Common myeloid progenitor, CD34-positive (primary cell): Measurements from ENCODE around the gene CLDN24.

ENCODE experiments used
- CTCF ChIA-PET: fragments of 350-600 bp; sonication (Branson Sonifier 250); formaldehyde crosslinking; loops from one replicate; lab custom pipeline; 2021; ENCODE audit warnings: antibody characterized with exemption; lab: Charles Lee
- POLR2A ChIA-PET: fragments of 350-600 bp; sonication (Branson Sonifier 250); formaldehyde crosslinking; loops from one replicate; lab custom pipeline; 2021; ENCODE audit warnings: antibody characterized with exemption; lab: Charles Lee
- DNase-seq, 3 donors: peaks; one replicate each; pipeline versions ENCODE4 v3.0.0 to v3.0.0-alpha.2; 2013
- H3K27ac ChIP-seq, 2 experiments: 1 replicate in 1 of 2; 2 replicates in 1 of 2; pipeline ENCODE4 v1.7.0; 2013; ENCODE audit warnings: inconsistent platforms in 2 of 2, low read length in 2 of 2, mild to moderate bottlenecking in 2 of 2, low read depth in 1 of 2, moderate library complexity in 1 of 2; ENCODE audit not compliant: severe bottlenecking in 2 of 2, insufficient read depth in 1 of 2, poor library complexity in 1 of 2
- H3K27me3 ChIP-seq, 5 experiments: replicated peaks in 2 of 5; 1 replicate in 3 of 5; 2 replicates in 2 of 5; pipeline versions ENCODE4 v1.6.1 to v1.7.0; 2013; ENCODE audit warnings: low read length in 4 of 5, mild to moderate bottlenecking in 2 of 5, moderate library complexity in 2 of 5, inconsistent platforms in 1 of 5; ENCODE audit not compliant: insufficient read depth in 5 of 5, control insufficient read depth in 4 of 5
- H3K36me3 ChIP-seq, 4 experiments: 1 replicate in 2 of 4; 2 replicates in 2 of 4; pipeline versions ENCODE4 v1.6.1 to v1.7.0; 2013; ENCODE audit warnings: low read length in 3 of 4, control low read depth in 1 of 4, mild to moderate bottlenecking in 1 of 4; ENCODE audit not compliant: control insufficient read depth in 4 of 4, insufficient read depth in 4 of 4
- H3K4me1 ChIP-seq, 4 experiments: 1 replicate in 3 of 4; 2 replicates in 1 of 4; pipeline versions ENCODE4 v1.6.1 to v1.7.1; 2013; ENCODE audit warnings: low read length in 3 of 4, mild to moderate bottlenecking in 3 of 4, control low read depth in 1 of 4, inconsistent platforms in 1 of 4, moderate library complexity in 1 of 4; ENCODE audit not compliant: control insufficient read depth in 4 of 4, insufficient read depth in 4 of 4; ENCODE audit errors: control extremely low read depth in 1 of 4
- H3K4me3 ChIP-seq, 7 experiments: 1 replicate in 4 of 7; 2 replicates in 3 of 7; pipeline versions ENCODE4 v1.5.1 to v1.7.0; 2013; ENCODE audit warnings: mild to moderate bottlenecking in 7 of 7, low read length in 6 of 7, moderate library complexity in 6 of 7, inconsistent platforms in 2 of 7, low read depth in 2 of 7, control low read depth in 1 of 7; ENCODE audit not compliant: insufficient read depth in 4 of 7, control insufficient read depth in 1 of 7; ENCODE audit errors: extremely low read depth in 1 of 7
- H3K9me3 ChIP-seq, 5 experiments: 1 replicate in 4 of 5; 2 replicates in 1 of 5; pipeline versions ENCODE4 v1.6.1 to v1.7.1; 2013; ENCODE audit warnings: low read length in 4 of 5, mild to moderate bottlenecking in 2 of 5, inconsistent platforms in 1 of 5, low read depth in 1 of 5, moderate library complexity in 1 of 5; ENCODE audit not compliant: control insufficient read depth in 4 of 5, insufficient read depth in 2 of 5; ENCODE audit errors: control extremely low read depth in 1 of 5
- WGBS: methylation state at CpG from one replicate; pipeline ENCODE4 v1.1.5; 2013; ENCODE audit not compliant: insufficient coverage; 5-methylcytosine and 5-hydroxymethylcytosine counted together

Gene CLDN24

GRCh38 chr4:183300070-183300469, 22.2 kb downstream of the CLDN24 start:
- H3K27me3 ChIP-seq: no peaks in the 10 kb centered on the region
- DNase-seq: no peak
- no peak overlapping the region for H3K27ac ChIP-seq
- H3K4me3 ChIP-seq: no peak overlapping the region
- no peaks in the 10 kb centered on the region for H3K4me1 ChIP-seq
- ChIA-PET POLR2A (no interaction called here), CTCF (no interaction called here)
- WGBS: 92% methylated on average over 2 of the region's 6 CpGs
- peaks cover 0 to 12% (median 1%) of the 10 kb centered on the region in 4 experiments for H3K36me3 ChIP-seq
- H3K9me3 ChIP-seq: no peaks in the 10 kb centered on the region

- DNase-seq: peak in 2 of 3 donors; percentile 9 to 12
- POLR2A ChIA-PET: no interaction called here
- no peak overlapping the region for H3K4me3 ChIP-seq
- H3K36me3 ChIP-seq: peaks cover 0 to 12% (median 1%) of the 10 kb centered on the region in 4 experiments
- no peaks in the 10 kb centered on the region for H3K9me3 ChIP-seq
- H3K4me1 ChIP-seq: no peaks in the 10 kb centered on the region
- 33% methylated on average over 1 of the region's 2 CpGs for WGBS
- H3K27ac ChIP-seq: no peak overlapping the region
- CTCF ChIA-PET: no interaction called here
- H3K27me3 ChIP-seq: no peaks in the 10 kb centered on the region
Measured at GRCh38 chr4:183299464-183299863, 22.8 kb downstream of the CLDN24 start.

GRCh38 chr4:183297675-183298074, 24.6 kb downstream of the CLDN24 start:
- no peaks in the 10 kb centered on the region for H3K9me3 ChIP-seq
- WGBS: 100% methylated on average over 2 of the region's 3 CpGs
- peaks cover 0 to 12% (median 1%) of the 10 kb centered on the region in 4 experiments for H3K36me3 ChIP-seq
- CTCF ChIA-PET: interaction anchor here (1.3 kb wide), 1 partner anchor 35 kb away, joined by 4 read pairs; no protein-coding TSS in a partner anchor
- DNase-seq: no peak
- no peak overlapping the region for H3K27ac ChIP-seq
- no peak overlapping the region for H3K4me3 ChIP-seq
- no peaks in the 10 kb centered on the region for H3K4me1 ChIP-seq
- H3K27me3 ChIP-seq: no peaks in the 10 kb centered on the region
- POLR2A ChIA-PET: no interaction called here

GRCh38 chr4:183295711-183296110, 26.5 kb downstream of the CLDN24 start:
- POLR2A ChIA-PET: no interaction called here
- CTCF ChIA-PET: no interaction called here

GRCh38 chr4:183291070-183291469, 31.2 kb downstream of the CLDN24 start:
- CTCF ChIA-PET: interaction anchor here (0.6 kb wide), 1 partner anchor 32 kb away, joined by 3 read pairs; no protein-coding TSS in a partner anchor

More at GRCh38 chr4:183295711-183296110, 26.5 kb downstream of the CLDN24 start:
- no peak for DNase-seq
- 100% methylated on average over 8 of the region's 10 CpGs for WGBS
- H3K36me3 ChIP-seq: peaks cover 0 to 15% (median 1%) of the 10 kb centered on the region in 4 experiments
- H3K4me1 ChIP-seq: no peaks in the 10 kb centered on the region
- no peak overlapping the region for H3K4me3 ChIP-seq
- H3K9me3 ChIP-seq: no peaks in the 10 kb centered on the region
- no peaks in the 10 kb centered on the region for H3K27me3 ChIP-seq
- H3K27ac ChIP-seq: no peak overlapping the region

GRCh38 chr4:183289688-183290087, 32.5 kb downstream of the CLDN24 start:
- H3K4me3 ChIP-seq: no peak overlapping the region
- WGBS: 90% methylated on average over 2 of the region's 5 CpGs
- peak in 1 of 3 donors; percentile 9 for DNase-seq
- peaks cover 0 to 19% (median 3%) of the 10 kb centered on the region in 4 experiments for H3K36me3 ChIP-seq
- peaks cover 0 to 3% (median 0%) of the 10 kb centered on the region in 5 experiments for H3K9me3 ChIP-seq
- no peak overlapping the region for H3K27ac ChIP-seq
- ChIA-PET POLR2A (no interaction called here), CTCF (no interaction called here)
- H3K4me1 ChIP-seq: no peaks in the 10 kb centered on the region
- H3K27me3 ChIP-seq: no peaks in the 10 kb centered on the region

More at GRCh38 chr4:183291070-183291469, 31.2 kb downstream of the CLDN24 start:
- H3K9me3 ChIP-seq: peaks cover 0 to 3% (median 0%) of the 10 kb centered on the region in 5 experiments
- H3K36me3 ChIP-seq: peaks cover 0 to 25% (median 3%) of the 10 kb centered on the region in 4 experiments
- DNase-seq: no peak
- POLR2A ChIA-PET: no interaction called here
- WGBS: 93% methylated on average over 2 of the region's 2 CpGs
- no peak overlapping the region for H3K27ac ChIP-seq
- H3K27me3 ChIP-seq: no peaks in the 10 kb centered on the region
- H3K4me1 ChIP-seq: no peaks in the 10 kb centered on the region
- H3K4me3 ChIP-seq: no peak overlapping the region

- H3K36me3 ChIP-seq: peaks cover 0 to 22% (median 3%) of the 10 kb centered on the region in 4 experiments
- no peaks in the 10 kb centered on the region for H3K27me3 ChIP-seq
- H3K4me1 ChIP-seq: no peaks in the 10 kb centered on the region
- peaks cover 0 to 3% (median 0%) of the 10 kb centered on the region in 5 experiments for H3K9me3 ChIP-seq
- peak in 1 of 3 donors; percentile 4 for DNase-seq
- H3K27ac ChIP-seq: no peak overlapping the region
- WGBS: 100% methylated on average over 1 of the region's 2 CpGs
- ChIA-PET CTCF (no interaction called here), POLR2A (no interaction called here)
- H3K4me3 ChIP-seq: no peak overlapping the region
Measured at GRCh38 chr4:183288955-183289354, 33.3 kb downstream of the CLDN24 start.
